HFF-Myc (cell line): ENCODE measurements around the gene DPP7.

Experiments used
- DNase-seq: peaks from one replicate; pipeline ENCODE4 v3.0.0-alpha.2; 2011; ENCODE audit warnings: low read depth; ENCODE audit errors: extremely low read depth
- H3K4me3 ChIP-seq: replicated peaks from 2 replicates; pipeline ENCODE4 v1.5.1; 2011; ENCODE audit warnings: low read depth, mild to moderate bottlenecking, control low read depth, low read length
- TF ChIP-seq, protein P1 (sequence below): IDR thresholded peaks from 2 replicates; pipeline ENCODE4 v1.5.1; 2012; ENCODE audit warnings: mild to moderate bottlenecking, low read depth, low read length, control low read depth; ENCODE audit errors: missing control alignments

The DPP7 gene

GRCh38 chr9:137099231-137099630, 15.3 kb downstream of the DPP7 start:
- TF ChIP-seq, protein P1, sequence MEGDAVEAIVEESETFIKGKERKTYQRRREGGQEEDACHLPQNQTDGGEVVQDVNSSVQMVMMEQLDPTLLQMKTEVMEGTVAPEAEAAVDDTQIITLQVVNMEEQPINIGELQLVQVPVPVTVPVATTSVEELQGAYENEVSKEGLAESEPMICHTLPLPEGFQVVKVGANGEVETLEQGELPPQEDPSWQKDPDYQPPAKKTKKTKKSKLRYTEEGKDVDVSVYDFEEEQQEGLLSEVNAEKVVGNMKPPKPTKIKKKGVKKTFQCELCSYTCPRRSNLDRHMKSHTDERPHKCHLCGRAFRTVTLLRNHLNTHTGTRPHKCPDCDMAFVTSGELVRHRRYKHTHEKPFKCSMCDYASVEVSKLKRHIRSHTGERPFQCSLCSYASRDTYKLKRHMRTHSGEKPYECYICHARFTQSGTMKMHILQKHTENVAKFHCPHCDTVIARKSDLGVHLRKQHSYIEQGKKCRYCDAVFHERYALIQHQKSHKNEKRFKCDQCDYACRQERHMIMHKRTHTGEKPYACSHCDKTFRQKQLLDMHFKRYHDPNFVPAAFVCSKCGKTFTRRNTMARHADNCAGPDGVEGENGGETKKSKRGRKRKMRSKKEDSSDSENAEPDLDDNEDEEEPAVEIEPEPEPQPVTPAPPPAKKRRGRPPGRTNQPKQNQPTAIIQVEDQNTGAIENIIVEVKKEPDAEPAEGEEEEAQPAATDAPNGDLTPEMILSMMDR, result no peak
- no peak overlapping the region for H3K4me3 ChIP-seq
- no peak for DNase-seq

DNA sequence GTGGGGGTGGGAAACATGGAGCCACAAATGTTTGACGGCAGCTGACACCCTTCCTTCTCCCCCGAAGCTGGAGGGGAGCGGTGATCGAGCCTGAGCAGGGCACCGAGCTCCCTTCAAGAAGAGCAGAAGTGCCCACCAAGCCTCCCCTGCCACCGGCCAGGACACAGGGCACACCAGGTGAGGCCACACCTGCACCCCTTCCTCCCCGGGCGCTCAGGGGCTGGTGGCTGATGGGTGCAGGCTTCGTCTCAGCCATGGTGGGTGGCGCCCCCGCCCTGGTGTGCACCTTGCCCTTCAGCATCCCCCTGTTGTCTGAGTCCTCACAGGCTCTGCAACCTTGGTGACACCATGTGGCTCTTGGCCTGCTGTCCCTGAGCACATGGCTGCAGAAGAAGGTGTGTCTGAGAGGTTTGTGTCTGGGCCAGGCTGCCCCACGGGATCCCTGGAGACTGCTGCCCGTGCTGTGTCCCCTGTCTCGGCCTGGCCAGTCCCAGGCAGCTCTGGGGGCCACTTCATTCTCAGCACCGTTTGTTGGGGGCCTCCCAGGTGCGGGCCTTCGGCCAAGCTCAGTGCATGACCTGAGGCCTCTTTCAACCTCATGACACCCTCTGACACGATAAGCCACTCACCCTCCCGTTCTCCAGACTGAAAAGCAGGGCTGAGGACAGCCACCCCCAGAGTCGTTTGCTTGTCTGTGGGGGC, 16.6 kb downstream of the DPP7 start:
- TF ChIP-seq, protein P1, result no peak
- DNase-seq, result no peak
- H3K4me3 ChIP-seq, result no peak overlapping the region

GRCh38 chr9:137096785-137097546, 17.6 kb downstream of the DPP7 start:
- TF ChIP-seq, protein P1, result no peak
- no peak for DNase-seq
- H3K4me3 ChIP-seq, result no peak overlapping the region

DNA sequence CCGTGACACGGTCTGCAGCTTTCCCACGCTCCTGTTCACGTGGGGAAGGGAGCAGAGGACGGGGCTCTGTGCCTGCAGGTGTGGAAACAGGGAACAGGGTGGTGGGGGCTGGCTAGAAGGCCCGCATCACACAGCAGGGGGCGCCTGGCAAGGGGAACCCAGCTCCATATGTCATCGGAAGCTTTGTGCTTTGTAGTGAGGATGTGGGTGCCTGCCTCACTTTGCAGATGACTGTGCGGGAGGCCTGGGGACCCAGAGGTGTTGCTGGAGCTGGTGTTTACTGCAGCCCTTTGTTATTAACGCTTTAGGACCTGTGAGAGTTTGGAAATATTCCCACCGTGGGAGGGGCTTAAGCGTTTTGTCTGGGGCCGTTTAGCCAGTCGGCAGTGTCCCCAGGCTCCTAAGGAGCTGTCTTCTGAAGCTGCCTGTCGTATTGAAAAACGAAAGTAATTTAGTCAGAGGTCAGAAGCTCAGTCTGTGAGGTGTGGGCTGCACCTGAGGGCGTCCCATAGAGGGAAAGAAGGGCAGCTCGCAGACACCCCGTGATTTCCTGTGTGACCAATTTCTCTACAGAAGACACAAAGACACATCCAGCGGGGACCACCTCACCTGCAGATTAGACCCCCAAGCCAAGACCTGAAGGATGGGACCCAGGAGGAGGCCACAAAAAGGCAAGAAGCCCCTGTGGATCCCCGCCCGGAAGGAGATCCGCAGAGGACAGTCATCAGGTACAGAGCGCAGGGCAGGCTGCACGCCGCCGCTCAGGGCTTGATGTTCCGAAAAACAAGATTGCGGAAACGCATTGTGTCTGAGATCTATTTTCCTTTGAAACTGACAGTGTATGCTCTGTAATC, 18.6 kb downstream of the DPP7 start:
- DNase-seq, result no peak
- no peak overlapping the region for H3K4me3 ChIP-seq
- TF ChIP-seq, protein P1, result peak; percentile 28

GRCh38 chr9:137089232-137089947, 25.1 kb downstream of the DPP7 start:
- no peak for DNase-seq
- TF ChIP-seq, protein P1, result no peak
- H3K4me3 ChIP-seq, result no peak overlapping the region

- TF ChIP-seq, protein P1, result no peak
- H3K4me3 ChIP-seq, result peak overlapping the region; percentile 81; the same call in 1 of the 2 replicates
- DNase-seq, result no peak
Observed at GRCh38 chr9:137088121-137088520, 26.4 kb downstream of the DPP7 start.
